GM18498 (cell line): Measurements from ENCODE around the gene MTFR2.

Experiments used
- ATAC-seq: cut with Tn5 transposase; IDR thresholded peaks from one replicate; pipeline ENCODE4 v1.9.1; 2021; ENCODE audit warnings: mild to moderate bottlenecking, moderate library complexity; ENCODE audit not compliant: unreplicated experiment

Gene MTFR2

DNA sequence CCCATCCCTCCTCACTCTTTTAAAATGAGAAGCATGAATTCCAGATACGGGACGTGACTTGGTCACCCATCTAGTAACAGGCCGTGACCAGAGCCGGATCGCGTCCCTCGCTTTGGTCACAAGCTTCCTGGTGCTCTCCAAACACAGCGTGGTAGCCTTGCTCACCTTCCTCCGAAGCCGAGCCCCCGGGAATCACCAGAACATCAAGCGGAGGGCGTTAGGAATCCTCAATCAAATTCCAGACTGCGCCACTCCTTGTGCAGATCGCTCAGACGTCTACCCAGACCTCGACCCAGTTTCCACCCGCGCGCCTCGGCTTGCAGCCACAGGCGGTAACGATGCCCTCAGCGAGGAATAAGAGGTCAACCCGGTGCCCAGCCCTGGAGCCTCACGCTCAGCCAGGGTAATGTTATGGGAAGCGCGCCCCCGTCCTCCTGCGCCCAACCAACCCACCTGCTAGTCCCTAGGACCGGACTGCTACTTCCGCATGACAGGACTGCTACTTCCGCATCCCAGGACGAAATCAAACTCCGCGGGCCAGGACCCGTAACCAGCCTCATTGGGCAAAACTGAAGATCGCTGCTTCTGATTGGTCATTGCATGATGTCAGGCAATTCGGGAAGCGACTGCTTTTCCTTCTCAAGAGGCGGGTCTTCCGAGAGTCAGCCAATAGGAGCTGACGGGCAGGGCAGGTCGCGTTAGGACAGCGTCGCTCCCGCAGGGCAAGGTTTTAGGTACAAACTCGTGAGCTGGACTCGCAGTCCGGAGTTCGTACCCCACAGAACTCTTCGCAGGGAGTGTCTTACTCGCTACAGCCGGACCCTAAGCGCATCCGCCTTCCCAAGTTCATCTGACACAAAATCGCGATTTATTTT is at the start of gene MTFR2:
Gene MTFR2, minus strand, starts transcription at position 501 of the 875 bp plus-strand sequence. CDS start 1,212 bp downstream, outside the sequence.
- peak; percentile 96 for ATAC-seq

DNA sequence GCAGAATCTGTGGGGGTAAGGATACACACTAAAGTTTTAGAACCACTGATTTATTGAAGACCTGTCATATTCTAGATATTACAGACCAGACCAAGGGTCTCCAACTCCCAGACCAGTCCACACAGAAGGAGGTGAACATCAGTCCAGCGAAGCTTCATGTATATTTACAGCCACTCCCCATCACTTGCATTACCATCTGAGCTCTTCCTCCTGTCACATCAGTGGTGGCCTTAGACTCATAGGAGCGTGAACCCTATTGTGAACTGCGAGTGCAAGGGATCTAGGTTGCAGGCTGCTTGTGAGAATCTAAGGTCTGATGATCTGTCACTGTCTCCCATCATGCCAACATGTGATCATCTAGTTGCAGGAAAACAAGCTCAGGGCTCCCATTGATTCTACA is 44.5 kb upstream of the MTFR2 start:
- ATAC-seq: no peak

- peak; percentile 38 for ATAC-seq
Measured at GRCh38 chr6:136290410-136291010, 40.4 kb upstream of the MTFR2 start.

GRCh38 chr6:136289579-136290409 is 39.7 kb upstream of the MTFR2 start, which contains the start of gene BCLAF1:
TSS of gene BCLAF1 (minus strand) at chr6:136289846. CDS start at chr6:136279866, 9,980 bp downstream.
- ATAC-seq: peak; percentile 93

DNA sequence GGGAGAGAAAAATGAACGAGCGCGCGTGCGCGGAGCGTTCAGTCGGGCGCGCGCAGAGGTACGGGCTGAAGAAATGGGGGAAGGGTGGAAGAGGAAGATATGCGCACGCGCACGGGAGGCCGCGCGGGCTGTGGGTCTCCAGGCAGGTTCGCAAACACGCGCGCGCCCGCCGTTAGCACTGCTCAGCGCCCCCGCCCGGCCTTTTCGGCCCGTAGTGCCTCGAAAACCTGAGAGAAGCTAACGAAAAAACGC is 39.1 kb upstream of the MTFR2 start:
- peak; percentile 47 for ATAC-seq

GRCh38 chr6:136288566-136289326 is 38.6 kb upstream of the MTFR2 start:
- ATAC-seq: peak; percentile 37

- ATAC-seq: no peak
Measured at GRCh38 chr6:136284909-136285308, 34.8 kb upstream of the MTFR2 start.

DNA sequence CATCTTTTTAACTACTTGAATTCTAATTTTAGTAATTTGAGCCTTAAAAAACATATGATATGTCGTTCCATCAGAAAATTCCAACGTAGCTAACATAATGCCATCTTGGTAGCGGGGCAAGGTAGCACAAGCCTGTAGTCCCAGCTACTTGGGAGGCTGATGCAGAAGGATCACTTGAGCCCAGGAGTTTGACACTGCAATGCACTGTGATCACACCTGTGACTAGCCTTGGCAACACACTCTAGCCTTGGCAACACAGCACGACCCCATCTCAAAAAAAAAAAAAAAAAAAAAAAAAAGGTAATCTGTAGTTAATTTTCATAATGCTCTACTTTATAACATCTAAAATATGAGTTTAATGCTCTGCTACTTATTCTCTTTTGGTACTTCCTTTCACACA is 32.8 kb upstream of the MTFR2 start:
- no peak for ATAC-seq

DNA sequence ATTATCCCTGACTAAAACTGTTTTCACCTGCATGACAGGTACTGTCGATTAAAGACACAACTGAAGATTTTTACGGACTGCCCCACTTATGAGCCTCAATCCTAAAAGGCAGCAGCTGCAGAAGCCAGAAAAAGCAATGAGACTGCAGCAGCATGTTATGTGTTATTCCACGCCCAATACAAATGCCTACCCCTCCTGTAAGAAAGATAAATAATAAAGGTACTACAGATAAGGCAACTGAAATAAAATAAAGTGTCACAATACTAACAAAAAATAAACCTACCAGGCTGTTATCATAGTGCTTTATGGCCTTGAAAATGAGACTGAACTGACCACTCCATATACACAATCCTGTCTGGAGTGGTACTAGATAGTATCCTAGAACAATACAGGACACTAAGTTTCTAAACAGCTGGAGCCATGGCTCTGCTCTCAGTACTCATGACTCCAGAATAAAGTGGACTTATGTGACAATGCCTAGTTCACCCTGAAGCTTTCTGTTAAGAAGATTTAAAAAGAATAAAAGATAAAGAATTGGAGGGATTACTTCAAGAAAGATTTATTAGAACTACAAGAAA is 30.0 kb upstream of the MTFR2 start:
- no peak for ATAC-seq

- no peak for ATAC-seq
Measured at GRCh38 chr6:136274062-136274461, 24.0 kb upstream of the MTFR2 start.

- ATAC-seq: no peak
Measured at GRCh38 chr6:136265101-136265500, 15.0 kb upstream of the MTFR2 start.

- no peak for ATAC-seq
Measured at GRCh38 chr6:136262940-136263339, 12.8 kb upstream of the MTFR2 start.

DNA sequence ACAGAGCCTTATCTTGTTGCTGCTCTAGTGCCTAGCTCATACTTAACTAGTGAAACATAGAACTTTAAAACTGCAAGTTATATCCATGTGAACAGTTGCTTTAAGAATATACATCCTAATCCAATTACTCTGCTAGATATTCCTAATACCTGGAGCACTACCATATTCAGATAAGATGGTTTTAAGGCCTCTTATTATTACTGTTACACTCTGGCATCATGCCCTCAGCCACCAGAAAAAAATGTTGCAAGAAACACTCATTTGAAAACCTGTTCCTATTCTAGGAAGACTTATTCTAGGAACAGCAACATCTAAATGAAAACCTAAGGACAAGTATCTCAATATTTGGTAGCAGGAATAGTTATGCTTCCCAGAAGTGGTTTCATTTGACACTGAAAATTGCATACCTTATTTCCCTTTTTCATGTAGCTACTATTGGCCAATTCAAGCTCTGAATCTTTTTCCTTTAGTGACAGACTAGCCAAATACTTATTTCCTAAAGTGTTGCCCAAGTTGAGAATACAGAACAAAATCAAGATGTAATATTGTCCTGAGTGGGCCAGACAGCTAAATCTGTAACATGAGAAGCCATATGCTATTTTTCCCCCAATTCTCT is 4.8 kb upstream of the MTFR2 start:
- no peak for ATAC-seq

GRCh38 chr6:136253734-136254133 is 3.6 kb upstream of the MTFR2 start:
- no peak for ATAC-seq

- no peak for ATAC-seq
Measured at GRCh38 chr6:136252441-136252840, 2.3 kb upstream of the MTFR2 start.

DNA sequence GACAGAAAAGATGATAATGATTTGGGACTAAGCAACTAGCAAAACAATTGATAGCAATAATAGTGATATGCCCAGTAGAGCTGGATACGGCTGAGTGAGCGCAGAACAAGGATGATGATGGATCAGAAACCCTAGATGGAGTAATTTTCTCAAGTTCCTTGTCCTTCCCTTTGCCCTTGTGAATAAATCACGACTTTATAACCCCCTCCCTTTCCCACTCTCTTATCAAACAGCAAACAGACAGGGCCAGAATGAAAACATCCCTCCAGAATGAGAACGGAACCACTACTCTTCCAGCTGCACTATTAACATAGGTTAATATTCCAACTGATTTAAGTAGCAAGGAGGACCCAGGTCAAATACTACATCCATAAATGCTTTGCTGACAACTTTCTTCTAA is 1.3 kb upstream of the MTFR2 start:
- no peak for ATAC-seq

DNA sequence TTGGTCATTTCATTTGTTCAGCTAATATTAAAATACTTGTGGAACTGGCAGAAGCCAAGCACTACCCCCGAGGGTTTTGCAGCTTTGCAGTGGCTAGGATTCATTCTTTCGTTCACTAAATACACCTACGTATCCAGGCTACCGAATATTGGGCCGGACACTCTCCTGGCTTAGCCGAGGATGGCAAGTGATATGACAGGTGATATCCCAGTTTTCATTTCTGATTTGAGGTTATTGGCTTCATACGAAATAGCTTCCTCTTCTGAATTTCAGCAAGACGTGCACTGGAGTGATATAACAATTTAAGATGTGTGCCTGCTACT is 536 bp upstream of the MTFR2 start:
- ATAC-seq: peak; percentile 23

GRCh38 chr6:136249336-136249735 is 775 bp downstream of the MTFR2 start:
- ATAC-seq: no peak

GRCh38 chr6:136244061-136244616 is 6.0 kb downstream of the MTFR2 start:
- no peak for ATAC-seq
